ENCODE results near the gene ALPG.
"Not testable (repeated sequence)": the region's sequence is repeated elsewhere in the genome, so short reads cannot be mapped to it uniquely, and the experiment has no call there.

The ALPG gene

GRCh38 chr2:232443669-232444408, 37.2 kb downstream of the ALPG start:
- H3K4me1 ChIP-seq (ENCODE audit: control extremely low read depth in 1 of 4, control insufficient read depth in 4 of 4, insufficient read depth in 4 of 4, low read length in 3 of 4); H3K27ac ChIP-seq (ENCODE audit: insufficient read depth in 1 of 2, low read depth in 1 of 2, low read length in 2 of 2, poor library complexity in 1 of 2, severe bottlenecking in 2 of 2); H3K4me3 ChIP-seq (ENCODE audit: control insufficient read depth in 1 of 7, extremely low read depth in 1 of 7, insufficient read depth in 4 of 7, low read depth in 2 of 7, low read length in 6 of 7); POLR2A ChIA-PET; H3K36me3 ChIP-seq (ENCODE audit: control insufficient read depth in 4 of 4, insufficient read depth in 4 of 4, low read length in 3 of 4); DNase-seq; H3K9me3 ChIP-seq (ENCODE audit: control extremely low read depth in 1 of 5, control insufficient read depth in 4 of 5, insufficient read depth in 2 of 5, low read depth in 1 of 5, low read length in 4 of 5); H3K27me3 ChIP-seq (replicated peaks in 2 of 5; ENCODE audit: control insufficient read depth in 4 of 5, insufficient read depth in 5 of 5, low read length in 4 of 5): not testable (repeated sequence)
- 87% methylated on average over 12 of the region's 21 CpGs for WGBS (ENCODE audit: insufficient coverage)
- CTCF ChIA-PET: interaction anchor here (0.8 to 1.9 kb wide), 7 partner anchors 9 to 542 kb away, joined by 3 to 8 read pairs (median 4); partner anchors contain the start of gene PRSS56

- Histone ChIP-seq H3K4me1 (ENCODE audit: control extremely low read depth in 1 of 4, control insufficient read depth in 4 of 4, insufficient read depth in 4 of 4, low read length in 3 of 4) (peaks cover 0 to 8% (median 2%) of the 10 kb centered on the region in 4 experiments), H3K4me3 (ENCODE audit: control insufficient read depth in 1 of 7, extremely low read depth in 1 of 7, insufficient read depth in 4 of 7, low read depth in 2 of 7, low read length in 6 of 7) (no peak overlapping the region), H3K27me3 (replicated peaks in 2 of 5; ENCODE audit: control insufficient read depth in 4 of 5, insufficient read depth in 5 of 5, low read length in 4 of 5) (no peaks in the 10 kb centered on the region), H3K36me3 (ENCODE audit: control insufficient read depth in 4 of 4, insufficient read depth in 4 of 4, low read length in 3 of 4) (no peaks in the 10 kb centered on the region), H3K9me3 (ENCODE audit: control extremely low read depth in 1 of 5, control insufficient read depth in 4 of 5, insufficient read depth in 2 of 5, low read depth in 1 of 5, low read length in 4 of 5) (no peaks in the 10 kb centered on the region), H3K27ac (ENCODE audit: insufficient read depth in 1 of 2, low read depth in 1 of 2, low read length in 2 of 2, poor library complexity in 1 of 2, severe bottlenecking in 2 of 2) (no peak overlapping the region)
- POLR2A ChIA-PET: no interaction called here
- 79% methylated on average over 20 of the region's 21 CpGs for WGBS (ENCODE audit: insufficient coverage)
- peak; percentile 52 to 78 (median 74) for DNase-seq
- CTCF ChIA-PET: interaction anchor here (0.7 to 1.9 kb wide), 8 partner anchors 10 to 543 kb away, joined by 3 to 8 read pairs (median 4); partner anchors contain the start of genes ALPG and PRSS56
Observed at GRCh38 chr2:232444409-232445148, 37.9 kb downstream of the ALPG start.

- H3K27ac ChIP-seq (ENCODE audit: insufficient read depth in 1 of 2, low read depth in 1 of 2, low read length in 2 of 2, poor library complexity in 1 of 2, severe bottlenecking in 2 of 2); H3K9me3 ChIP-seq (ENCODE audit: control extremely low read depth in 1 of 5, control insufficient read depth in 4 of 5, insufficient read depth in 2 of 5, low read depth in 1 of 5, low read length in 4 of 5); H3K4me3 ChIP-seq (ENCODE audit: control insufficient read depth in 1 of 7, extremely low read depth in 1 of 7, insufficient read depth in 4 of 7, low read depth in 2 of 7, low read length in 6 of 7); DNase-seq; POLR2A ChIA-PET; H3K4me1 ChIP-seq (ENCODE audit: control extremely low read depth in 1 of 4, control insufficient read depth in 4 of 4, insufficient read depth in 4 of 4, low read length in 3 of 4); H3K36me3 ChIP-seq (ENCODE audit: control insufficient read depth in 4 of 4, insufficient read depth in 4 of 4, low read length in 3 of 4); H3K27me3 ChIP-seq (replicated peaks in 2 of 5; ENCODE audit: control insufficient read depth in 4 of 5, insufficient read depth in 5 of 5, low read length in 4 of 5): not testable (repeated sequence)
- WGBS (ENCODE audit: insufficient coverage): 82% methylated on average over 8 of the region's 29 CpGs
- CTCF ChIA-PET: interaction anchor here (0.7 to 3.0 kb wide), 8 partner anchors 11 to 544 kb away, joined by 3 to 29 read pairs (median 4); partner anchors contain the start of genes ALPG and PRSS56
Observed at GRCh38 chr2:232445149-232445885, 38.7 kb downstream of the ALPG start.

- H3K4me3 ChIP-seq (ENCODE audit: control insufficient read depth in 1 of 7, extremely low read depth in 1 of 7, insufficient read depth in 4 of 7, low read depth in 2 of 7, low read length in 6 of 7); H3K9me3 ChIP-seq (ENCODE audit: control extremely low read depth in 1 of 5, control insufficient read depth in 4 of 5, insufficient read depth in 2 of 5, low read depth in 1 of 5, low read length in 4 of 5); H3K27ac ChIP-seq (ENCODE audit: insufficient read depth in 1 of 2, low read depth in 1 of 2, low read length in 2 of 2, poor library complexity in 1 of 2, severe bottlenecking in 2 of 2); DNase-seq; H3K4me1 ChIP-seq (ENCODE audit: control extremely low read depth in 1 of 4, control insufficient read depth in 4 of 4, insufficient read depth in 4 of 4, low read length in 3 of 4); H3K27me3 ChIP-seq (replicated peaks in 2 of 5; ENCODE audit: control insufficient read depth in 4 of 5, insufficient read depth in 5 of 5, low read length in 4 of 5); H3K36me3 ChIP-seq (ENCODE audit: control insufficient read depth in 4 of 4, insufficient read depth in 4 of 4, low read length in 3 of 4); POLR2A ChIA-PET: not testable (repeated sequence)
- 47% methylated on average over 5 of the region's 9 CpGs for WGBS (ENCODE audit: insufficient coverage)
- CTCF ChIA-PET: interaction anchor here (0.8 to 3.0 kb wide), 8 partner anchors 30 to 540 kb away, joined by 3 to 29 read pairs (median 3); partner anchors contain the start of genes CHRNG and PRSS56
Observed at GRCh38 chr2:232446266-232446777, 39.7 kb downstream of the ALPG start.

GRCh38 chr2:232447091-232447620, 40.5 kb downstream of the ALPG start:
- H3K27me3 ChIP-seq (replicated peaks in 2 of 5; ENCODE audit: control insufficient read depth in 4 of 5, insufficient read depth in 5 of 5, low read length in 4 of 5): no peaks in the 10 kb centered on the region
- CTCF ChIA-PET: interaction anchor here (0.6 to 3.0 kb wide), 11 partner anchors 20 to 541 kb away, joined by 3 to 29 read pairs (median 3); partner anchors contain the start of genes CHRNG and PRSS56
- POLR2A ChIA-PET: no interaction called here

GRCh38 chr2:232447638-232448303, 41.1 kb downstream of the ALPG start:
- WGBS (ENCODE audit: insufficient coverage): 94% methylated on average over 17 of the region's 18 CpGs
- no peak overlapping the region for H3K4me3 ChIP-seq (ENCODE audit: control insufficient read depth in 1 of 7, extremely low read depth in 1 of 7, insufficient read depth in 4 of 7, low read depth in 2 of 7, low read length in 6 of 7)
- no peaks in the 10 kb centered on the region for H3K36me3 ChIP-seq (ENCODE audit: control insufficient read depth in 4 of 4, insufficient read depth in 4 of 4, low read length in 3 of 4)
- no peaks in the 10 kb centered on the region for H3K4me1 ChIP-seq (ENCODE audit: control extremely low read depth in 1 of 4, control insufficient read depth in 4 of 4, insufficient read depth in 4 of 4, low read length in 3 of 4)
- H3K9me3 ChIP-seq (ENCODE audit: control extremely low read depth in 1 of 5, control insufficient read depth in 4 of 5, insufficient read depth in 2 of 5, low read depth in 1 of 5, low read length in 4 of 5): no peaks in the 10 kb centered on the region
- no peak for DNase-seq
- H3K27ac ChIP-seq (ENCODE audit: insufficient read depth in 1 of 2, low read depth in 1 of 2, low read length in 2 of 2, poor library complexity in 1 of 2, severe bottlenecking in 2 of 2): no peak overlapping the region
- no peaks in the 10 kb centered on the region for H3K27me3 ChIP-seq (replicated peaks in 2 of 5; ENCODE audit: control insufficient read depth in 4 of 5, insufficient read depth in 5 of 5, low read length in 4 of 5)
- ChIA-PET CTCF (interaction anchor here (0.6 to 3.0 kb wide), 6 partner anchors 20 to 95 kb away, joined by 3 to 29 read pairs (median 3); partner anchors contain the start of gene PRSS56), POLR2A (no interaction called here)

More at GRCh38 chr2:232447091-232447620, 40.5 kb downstream of the ALPG start:
- no peak overlapping the region for H3K27ac ChIP-seq (ENCODE audit: insufficient read depth in 1 of 2, low read depth in 1 of 2, low read length in 2 of 2, poor library complexity in 1 of 2, severe bottlenecking in 2 of 2)
- no peaks in the 10 kb centered on the region for H3K9me3 ChIP-seq (ENCODE audit: control extremely low read depth in 1 of 5, control insufficient read depth in 4 of 5, insufficient read depth in 2 of 5, low read depth in 1 of 5, low read length in 4 of 5)
- no peaks in the 10 kb centered on the region for H3K4me1 ChIP-seq (ENCODE audit: control extremely low read depth in 1 of 4, control insufficient read depth in 4 of 4, insufficient read depth in 4 of 4, low read length in 3 of 4)
- WGBS (ENCODE audit: insufficient coverage): 82% methylated on average over 8 of the region's 9 CpGs
- H3K4me3 ChIP-seq (ENCODE audit: control insufficient read depth in 1 of 7, extremely low read depth in 1 of 7, insufficient read depth in 4 of 7, low read depth in 2 of 7, low read length in 6 of 7): no peak overlapping the region
- no peaks in the 10 kb centered on the region for H3K36me3 ChIP-seq (ENCODE audit: control insufficient read depth in 4 of 4, insufficient read depth in 4 of 4, low read length in 3 of 4)
- DNase-seq: no peak

Measured in common myeloid progenitor, CD34-positive (primary cell).